Osteocyte (in vitro differentiated cells): ENCODE results near the gene MPRIP. TPM values are rescaled to one million over a fixed set of nuclear protein-coding genes. Genes with fewer than 3 reads are reported as not detected.

Experiments
- DNase-seq: peaks from one replicate; pipeline ENCODE4 v3.0.0; 2021; ENCODE audit warnings: mixed read lengths; ENCODE audit not compliant: unreplicated experiment; ENCODE audit errors: extremely low spot score
- H3K27ac Mint-ChIP-seq: one replicate; pipeline ENCODE4 v1.8.0; 2021; ENCODE audit warnings: mild to moderate bottlenecking, mixed read lengths; ENCODE audit not compliant: unreplicated experiment
- H3K27me3 Mint-ChIP-seq: one replicate; pipeline ENCODE4 v1.8.0; 2021; ENCODE audit warnings: mixed read lengths; ENCODE audit not compliant: unreplicated experiment
- H3K36me3 Mint-ChIP-seq: one replicate; pipeline ENCODE4 v1.8.0; 2021; ENCODE audit warnings: mixed read lengths; ENCODE audit not compliant: unreplicated experiment
- H3K4me1 Mint-ChIP-seq: one replicate; pipeline ENCODE4 v1.8.0; 2021; ENCODE audit warnings: mixed read lengths; ENCODE audit not compliant: unreplicated experiment
- H3K4me3 Mint-ChIP-seq: one replicate; pipeline ENCODE4 v1.8.0; 2021; ENCODE audit warnings: mild to moderate bottlenecking, moderate library complexity, mixed read lengths; ENCODE audit not compliant: unreplicated experiment
- H3K9me3 Mint-ChIP-seq: one replicate; pipeline ENCODE4 v1.8.0; 2021; ENCODE audit warnings: mixed read lengths; ENCODE audit not compliant: unreplicated experiment
- total RNA-seq: library from RNA; stranded (reverse); gene quantifications from 2 replicates; pipeline ENCODE4 v1.2.1, GENCODE V29; 2021
- TF ChIP-seq, protein P1 (sequence below): fragments of 200-600 bp; sonication (generic); IDR thresholded peaks from 2 replicates; pipeline ENCODE4 v1.5.0; 2021; ENCODE audit warnings: antibody characterized with exemption, mild to moderate bottlenecking, moderate library complexity

The MPRIP gene
- total RNA-seq, 1 donor from 2014 or later = 206 TPM

GRCh38 chr17:17166446-17166845 is 124.2 kb downstream of the MPRIP start:
- Mint-ChIP-seq H3K4me1 (peaks cover 1% of the 10 kb centered on the region), H3K27me3 (no peaks in the 10 kb centered on the region), H3K4me3 (no peak overlapping the region), H3K36me3 (peaks cover 48% of the 10 kb centered on the region), H3K9me3 (no peaks in the 10 kb centered on the region), H3K27ac (no peak overlapping the region)
- TF ChIP-seq, protein P1, sequence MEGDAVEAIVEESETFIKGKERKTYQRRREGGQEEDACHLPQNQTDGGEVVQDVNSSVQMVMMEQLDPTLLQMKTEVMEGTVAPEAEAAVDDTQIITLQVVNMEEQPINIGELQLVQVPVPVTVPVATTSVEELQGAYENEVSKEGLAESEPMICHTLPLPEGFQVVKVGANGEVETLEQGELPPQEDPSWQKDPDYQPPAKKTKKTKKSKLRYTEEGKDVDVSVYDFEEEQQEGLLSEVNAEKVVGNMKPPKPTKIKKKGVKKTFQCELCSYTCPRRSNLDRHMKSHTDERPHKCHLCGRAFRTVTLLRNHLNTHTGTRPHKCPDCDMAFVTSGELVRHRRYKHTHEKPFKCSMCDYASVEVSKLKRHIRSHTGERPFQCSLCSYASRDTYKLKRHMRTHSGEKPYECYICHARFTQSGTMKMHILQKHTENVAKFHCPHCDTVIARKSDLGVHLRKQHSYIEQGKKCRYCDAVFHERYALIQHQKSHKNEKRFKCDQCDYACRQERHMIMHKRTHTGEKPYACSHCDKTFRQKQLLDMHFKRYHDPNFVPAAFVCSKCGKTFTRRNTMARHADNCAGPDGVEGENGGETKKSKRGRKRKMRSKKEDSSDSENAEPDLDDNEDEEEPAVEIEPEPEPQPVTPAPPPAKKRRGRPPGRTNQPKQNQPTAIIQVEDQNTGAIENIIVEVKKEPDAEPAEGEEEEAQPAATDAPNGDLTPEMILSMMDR = no peak
- no peak for DNase-seq

DNA sequence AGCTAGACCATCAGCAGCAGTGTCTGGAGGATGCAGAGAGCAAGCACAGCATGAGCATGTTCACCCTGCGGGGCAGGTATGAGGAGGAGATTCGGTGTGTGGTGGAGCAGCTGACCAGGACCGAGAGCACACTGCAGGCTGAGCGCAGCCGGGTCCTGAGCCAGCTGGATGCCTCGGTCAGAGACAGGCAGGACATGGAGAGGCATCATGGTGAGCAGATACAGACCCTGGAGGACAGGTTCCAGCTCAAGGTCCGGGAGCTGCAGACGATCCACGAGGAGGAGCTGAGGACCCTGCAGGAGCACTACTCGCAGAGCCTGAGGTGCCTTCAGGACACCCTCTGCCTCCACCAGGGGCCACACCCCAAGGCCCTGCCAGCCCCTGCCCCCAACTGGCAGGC is 125.1 kb downstream of the MPRIP start:
- Mint-ChIP-seq H3K4me1 (peaks cover 4% of the 10 kb centered on the region), H3K27me3 (no peaks in the 10 kb centered on the region), H3K36me3 (peaks cover 50% of the 10 kb centered on the region), H3K27ac (no peak overlapping the region), H3K9me3 (no peaks in the 10 kb centered on the region), H3K4me3 (no peak overlapping the region)
- TF ChIP-seq, protein P1 = no peak
- DNase-seq = no peak

DNA sequence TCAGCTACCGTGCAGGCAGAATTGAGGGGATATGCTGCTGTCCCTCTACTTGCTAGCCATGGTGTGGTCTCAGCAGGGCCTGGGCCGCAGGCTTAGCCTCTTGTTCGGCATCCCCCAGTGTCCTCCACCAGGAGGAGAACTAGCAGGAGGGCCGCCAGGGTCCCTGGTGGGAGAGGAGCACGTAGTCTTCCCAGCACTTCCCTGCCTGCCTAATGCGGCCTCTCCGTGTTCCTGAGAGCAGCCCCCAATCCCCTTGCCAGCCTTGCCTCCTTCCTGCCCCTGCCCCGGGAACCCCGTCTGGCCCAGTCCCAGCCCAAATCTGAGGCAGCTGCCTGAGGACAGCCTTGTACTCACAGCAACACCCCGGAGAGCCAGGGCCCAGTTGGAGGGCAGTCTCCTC is 125.7 kb downstream of the MPRIP start:
- H3K36me3 Mint-ChIP-seq = peaks cover 53% of the 10 kb centered on the region
- H3K27me3 Mint-ChIP-seq = no peaks in the 10 kb centered on the region
- no peak for DNase-seq
- H3K4me3 Mint-ChIP-seq = no peak overlapping the region
- no peak overlapping the region for H3K27ac Mint-ChIP-seq
- TF ChIP-seq, protein P1 = no peak
- peaks cover 5% of the 10 kb centered on the region for H3K4me1 Mint-ChIP-seq
- no peaks in the 10 kb centered on the region for H3K9me3 Mint-ChIP-seq

- Mint-ChIP-seq H3K27me3 (no peaks in the 10 kb centered on the region), H3K9me3 (no peaks in the 10 kb centered on the region), H3K4me3 (no peak overlapping the region), H3K4me1 (peaks cover 5% of the 10 kb centered on the region), H3K36me3 (peaks cover 51% of the 10 kb centered on the region), H3K27ac (no peak overlapping the region)
- TF ChIP-seq, protein P1 = no peak
- no peak for DNase-seq
Observed at GRCh38 chr17:17168401-17168800, 126.1 kb downstream of the MPRIP start.

DNA sequence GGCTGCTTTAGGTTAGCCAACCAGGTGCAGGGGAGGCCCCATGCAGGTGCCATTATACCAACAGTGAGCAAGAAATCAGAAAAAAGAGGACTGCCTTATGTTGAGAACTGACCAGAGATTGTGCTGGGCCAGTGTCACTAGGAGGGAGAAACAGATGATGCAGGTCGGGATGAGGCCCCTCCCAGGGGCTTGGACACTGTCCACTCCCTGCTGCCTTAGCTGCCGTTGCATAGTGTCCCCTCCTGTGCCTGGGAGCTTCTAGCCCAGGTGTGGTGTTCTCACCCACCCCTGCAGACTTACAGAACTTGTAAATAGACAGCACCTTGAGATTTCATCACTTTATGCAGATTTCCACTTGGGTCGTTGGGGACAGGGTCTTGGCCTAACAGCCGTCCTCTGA is 127.1 kb downstream of the MPRIP start:
- TF ChIP-seq, protein P1 = no peak
- H3K27me3 Mint-ChIP-seq = no peaks in the 10 kb centered on the region
- no peaks in the 10 kb centered on the region for H3K9me3 Mint-ChIP-seq
- H3K36me3 Mint-ChIP-seq = peaks cover 52% of the 10 kb centered on the region
- H3K4me1 Mint-ChIP-seq = peaks cover 5% of the 10 kb centered on the region
- H3K27ac Mint-ChIP-seq = no peak overlapping the region
- DNase-seq = no peak
- H3K4me3 Mint-ChIP-seq = no peak overlapping the region
